SJCRH30 (cell line): Measurements from ENCODE around the gene MBOAT2. TPM values are rescaled to one million over a fixed set of nuclear protein-coding genes. Genes with fewer than 3 reads are reported as not detected.
"Not testable (repeated sequence)": the region's sequence is repeated elsewhere in the genome, so short reads cannot be mapped to it uniquely, and the experiment has no call there.

Experiments used
- DNase-seq, 2 experiments: peaks; one replicate each; pipeline ENCODE4 v3.0.0-alpha.2; 2015 to 2020
- H3K27ac ChIP-seq: fragments of 250-450 bp; sonication (Bioruptor Pico); 2 replicates; pipeline ENCODE4 v1.5.1; 2020; ENCODE audit warnings: mild to moderate bottlenecking, moderate library complexity
- H3K27me3 ChIP-seq: fragments of 250-450 bp; sonication (Bioruptor Pico); 2 replicates; pipeline ENCODE4 v1.5.1; 2020; ENCODE audit warnings: mild to moderate bottlenecking, moderate library complexity
- H3K36me3 ChIP-seq: fragments of 250-450 bp; sonication (Bioruptor Pico); 2 replicates; pipeline ENCODE4 v1.5.1; 2020; ENCODE audit warnings: mild to moderate bottlenecking, moderate library complexity
- H3K4me1 ChIP-seq: fragments of 250-450 bp; sonication (Bioruptor Pico); 2 replicates; pipeline ENCODE4 v1.5.1; 2020; ENCODE audit warnings: mild to moderate bottlenecking, moderate library complexity
- H3K4me3 ChIP-seq: fragments of 250-450 bp; sonication (Bioruptor Pico); 2 replicates; pipeline ENCODE4 v1.5.1; 2020; ENCODE audit warnings: mild to moderate bottlenecking, moderate library complexity
- H3K9me3 ChIP-seq: fragments of 250-450 bp; sonication (Bioruptor Pico); replicated peaks from 2 replicates; pipeline ENCODE4 v1.5.1; 2020; ENCODE audit warnings: mild to moderate bottlenecking, moderate library complexity
- total RNA-seq: library from RNA; depleted of rRNA; stranded (reverse); fragments of >200 nt; shearing (Covaris generic); gene quantifications from 2 replicates; pipeline ENCODE4 v1.2.3, GENCODE V29; 2014

Gene MBOAT2
- total RNA-seq, 1 experiment from 2014 or later, result 36.0 TPM

DNA sequence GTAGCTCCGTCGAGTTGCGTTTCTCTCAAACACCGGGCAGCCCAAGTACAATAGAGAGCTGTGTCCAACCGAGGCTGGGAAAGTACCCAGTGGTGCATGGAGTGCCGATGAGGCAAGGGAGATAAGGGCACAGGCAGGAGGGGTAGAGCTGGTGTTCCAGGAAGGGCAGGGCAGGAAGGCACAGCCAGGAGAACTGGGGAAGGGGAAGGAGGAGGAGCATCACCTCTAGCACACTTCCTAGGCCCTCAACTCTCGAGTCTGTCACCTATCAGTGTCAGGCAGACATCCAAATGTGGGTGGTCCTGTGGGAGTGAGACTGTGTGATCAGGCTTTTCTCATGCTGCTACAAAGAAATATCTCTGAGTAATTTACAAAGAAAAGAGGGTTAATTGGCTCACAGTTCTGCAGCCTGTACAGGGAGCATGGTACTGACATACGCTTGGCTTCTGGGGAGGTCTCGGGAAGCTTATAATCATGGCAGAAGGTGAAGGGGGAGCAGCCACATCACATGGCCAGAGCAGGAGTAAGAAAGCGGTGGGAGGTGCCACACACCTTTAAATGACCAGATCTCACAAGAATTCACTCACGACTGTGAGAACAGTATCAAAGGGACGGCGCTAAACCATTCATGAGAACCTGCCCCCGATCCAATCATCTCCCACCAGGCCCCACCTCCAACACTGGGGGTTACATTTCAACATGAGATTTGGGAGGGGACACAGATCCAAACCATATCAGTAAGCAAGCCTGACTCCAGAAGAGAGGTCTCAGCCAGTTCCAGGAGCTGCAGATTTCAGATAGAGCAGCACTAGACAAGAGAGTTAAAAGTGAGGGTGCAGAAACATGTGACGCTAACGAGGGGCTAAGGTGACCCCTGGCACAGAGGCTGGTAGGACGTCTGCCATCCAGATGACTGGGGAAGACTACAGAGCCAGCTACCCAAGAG lies 75.7 kb downstream of the MBOAT2 start:
- Histone ChIP-seq H3K27me3 (no peaks in the 10 kb centered on the region), H3K4me1 (no peaks in the 10 kb centered on the region), H3K4me3 (no peak overlapping the region), H3K27ac (no peak overlapping the region), H3K9me3 (no peaks in the 10 kb centered on the region), H3K36me3 (peaks cover 4% of the 10 kb centered on the region; the same call in 1 of the 2 replicates)
- DNase-seq, result no peak

DNA sequence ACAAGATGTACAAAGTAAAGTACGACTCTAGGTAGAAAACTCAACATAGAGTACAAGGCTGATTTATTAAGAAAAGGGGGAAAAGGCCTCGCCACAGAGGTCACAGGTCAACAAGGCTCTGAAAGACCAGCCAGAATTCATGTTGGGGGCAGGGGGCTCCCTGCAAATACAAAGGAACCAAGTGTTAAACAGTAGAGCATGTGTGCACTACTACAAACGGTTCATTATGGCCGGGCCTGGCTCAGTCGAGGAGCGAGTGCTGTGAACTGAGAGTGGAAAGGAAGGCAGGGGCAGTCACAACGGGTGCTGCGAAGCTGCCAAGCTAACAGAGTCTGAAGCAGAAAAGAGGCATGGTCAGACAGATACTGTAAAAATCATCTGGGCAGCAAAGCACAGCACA lies 77.1 kb downstream of the MBOAT2 start:
- no peaks in the 10 kb centered on the region for H3K9me3 ChIP-seq
- no peaks in the 10 kb centered on the region for H3K27me3 ChIP-seq
- no peak overlapping the region for H3K27ac ChIP-seq
- no peaks in the 10 kb centered on the region for H3K4me1 ChIP-seq
- H3K36me3 ChIP-seq, result peaks cover 4% of the 10 kb centered on the region; the same call in 1 of the 2 replicates
- no peak overlapping the region for H3K4me3 ChIP-seq
- DNase-seq, result no peak

DNA sequence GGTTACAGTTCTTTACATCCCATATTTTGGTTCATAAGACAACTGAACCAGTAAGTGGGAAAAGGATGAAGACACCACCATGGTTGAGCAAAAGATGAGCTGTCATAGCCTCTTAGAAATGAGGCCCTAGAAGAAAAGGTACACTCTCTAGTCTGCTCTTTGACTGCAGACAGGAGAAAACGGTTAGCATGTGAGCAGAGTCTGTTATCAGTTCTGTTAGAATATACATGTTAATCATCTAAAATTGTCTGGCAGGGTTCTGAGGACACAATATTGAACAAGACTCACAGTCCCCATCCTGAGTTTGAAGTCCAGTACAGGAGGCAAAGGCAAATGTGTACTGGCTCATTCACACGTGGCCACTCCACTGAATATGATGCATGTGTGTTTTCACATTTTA lies 78.1 kb downstream of the MBOAT2 start:
- Histone ChIP-seq H3K4me1 (no peaks in the 10 kb centered on the region), H3K36me3 (peaks cover 4% of the 10 kb centered on the region; the same call in 1 of the 2 replicates), H3K27ac (no peak overlapping the region), H3K27me3 (no peaks in the 10 kb centered on the region), H3K4me3 (no peak overlapping the region), H3K9me3 (no peaks in the 10 kb centered on the region)
- no peak for DNase-seq

DNA sequence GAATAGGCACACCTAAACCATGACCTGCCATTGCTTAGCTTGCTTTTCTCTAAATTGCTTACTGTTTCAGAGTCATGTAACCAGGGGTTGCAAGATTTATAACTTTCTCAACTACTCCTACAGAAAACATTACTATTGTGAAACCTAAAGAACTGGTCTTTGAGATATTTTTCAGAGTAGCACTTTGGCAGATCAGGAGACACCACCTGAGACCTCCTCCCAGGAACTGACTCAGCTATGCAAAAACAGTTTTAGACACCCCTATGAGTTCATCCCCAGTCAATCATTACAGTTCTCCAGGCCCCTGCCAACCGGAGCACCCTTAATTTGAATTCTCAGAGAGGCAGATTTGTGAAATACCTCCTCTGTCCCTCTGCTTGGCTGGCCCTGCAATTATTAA lies 80.3 kb downstream of the MBOAT2 start:
- Histone ChIP-seq H3K36me3 (peaks cover 4% of the 10 kb centered on the region; the same call in 1 of the 2 replicates), H3K27ac (no peak overlapping the region), H3K27me3 (no peaks in the 10 kb centered on the region), H3K4me3 (no peak overlapping the region), H3K9me3 (no peaks in the 10 kb centered on the region), H3K4me1 (no peaks in the 10 kb centered on the region)
- no peak for DNase-seq

DNA sequence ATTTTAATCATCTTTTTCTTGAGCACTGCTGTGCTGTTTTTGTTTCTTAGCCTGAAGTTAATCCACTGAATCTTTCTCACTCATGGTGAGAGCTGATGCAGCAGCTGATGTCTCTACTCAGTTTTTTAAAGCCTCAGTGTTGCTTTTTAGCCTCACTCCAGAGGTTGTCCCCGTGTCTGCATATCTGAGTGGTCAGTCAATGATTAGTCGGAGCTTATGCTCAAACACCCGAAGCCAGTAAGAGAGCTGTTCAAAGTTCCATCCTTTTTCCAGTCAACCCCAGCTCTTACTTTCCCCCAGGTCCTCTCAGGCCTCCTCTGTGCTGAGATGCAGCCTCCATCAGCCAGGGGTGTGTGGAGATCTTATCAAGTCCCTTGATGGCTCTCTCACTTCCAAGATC lies 81.1 kb downstream of the MBOAT2 start:
- H3K4me3 ChIP-seq, result no peak overlapping the region
- no peak overlapping the region for H3K27ac ChIP-seq
- no peaks in the 10 kb centered on the region for H3K4me1 ChIP-seq
- H3K9me3 ChIP-seq, result no peaks in the 10 kb centered on the region
- DNase-seq, result no peak
- no peaks in the 10 kb centered on the region for H3K27me3 ChIP-seq
- peaks cover 4% of the 10 kb centered on the region; the same call in 1 of the 2 replicates for H3K36me3 ChIP-seq

DNA sequence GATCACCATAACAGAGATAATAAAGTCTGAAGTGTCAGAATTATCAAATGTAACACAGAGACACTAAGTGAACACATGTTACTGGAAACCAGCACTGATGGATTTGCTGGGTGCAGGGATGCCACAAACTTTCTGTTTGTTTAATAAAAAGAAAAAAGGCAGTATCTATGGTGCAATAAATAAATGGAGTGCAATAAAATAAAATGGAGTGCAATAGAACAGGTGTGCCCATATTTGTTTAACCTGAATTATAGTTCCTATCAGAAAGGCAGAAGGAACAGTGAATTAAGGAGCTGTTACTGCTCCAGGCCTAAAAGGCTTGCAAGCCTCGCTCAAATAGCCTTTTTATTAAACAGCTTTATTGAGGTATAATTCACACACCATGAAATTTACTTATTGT lies 85.1 kb downstream of the MBOAT2 start:
- Histone ChIP-seq H3K4me1 (no peaks in the 10 kb centered on the region), H3K36me3 (no peaks in the 10 kb centered on the region), H3K9me3 (0 out of 2 replicates have a peak, but pooled peaks cover 4% of the 10 kb centered on the region), H3K27me3 (no peaks in the 10 kb centered on the region), H3K4me3 (no peak overlapping the region), H3K27ac (no peak overlapping the region)
- no peak for DNase-seq

DNA sequence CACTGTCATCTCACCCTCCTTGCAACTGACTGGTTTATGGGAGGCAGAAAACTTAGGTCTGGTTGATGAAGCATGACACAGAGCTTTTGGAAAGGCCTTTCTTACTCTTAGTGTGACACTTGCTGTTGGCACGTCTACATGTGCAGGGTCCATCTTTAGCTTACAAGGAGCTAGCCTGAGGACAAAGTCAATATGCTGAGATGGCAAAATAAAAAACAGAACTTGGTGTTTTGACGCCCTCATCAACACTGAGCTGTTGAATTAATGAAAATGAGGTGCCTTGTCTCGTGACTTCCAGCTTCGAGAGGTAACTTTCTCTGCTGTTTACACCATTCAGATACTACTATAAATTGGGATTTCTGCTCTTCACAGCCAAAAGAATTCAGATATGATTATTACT lies 87.5 kb downstream of the MBOAT2 start:
- DNase-seq, result no peak
- Histone ChIP-seq H3K9me3 (peaks cover 7% of the 10 kb centered on the region; the same call in 1 of the 2 replicates), H3K27ac (no peak overlapping the region), H3K4me1 (no peaks in the 10 kb centered on the region), H3K4me3 (no peak overlapping the region), H3K36me3 (no peaks in the 10 kb centered on the region), H3K27me3 (no peaks in the 10 kb centered on the region)

DNA sequence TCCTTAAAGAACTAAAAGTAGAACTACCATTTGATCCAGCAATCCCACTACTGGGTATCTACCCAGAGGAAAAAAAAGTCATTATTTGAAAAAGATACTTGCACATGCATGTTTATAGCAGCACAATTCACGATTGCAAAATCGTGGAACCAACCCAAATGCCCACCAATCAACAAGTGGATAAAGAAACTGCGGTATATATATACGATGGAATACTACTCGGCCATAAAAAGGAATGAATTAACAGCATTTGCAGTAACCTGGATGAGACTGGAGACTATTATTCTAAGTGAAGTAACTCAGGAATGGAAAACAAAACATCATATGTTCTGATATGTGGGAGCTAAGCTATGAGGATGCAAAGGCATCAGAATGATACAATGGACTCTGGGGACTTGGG lies 89.7 kb downstream of the MBOAT2 start:
- not testable (repeated sequence) for H3K4me1 ChIP-seq, H3K27ac ChIP-seq, H3K27me3 ChIP-seq, DNase-seq, H3K9me3 ChIP-seq, H3K4me3 ChIP-seq, H3K36me3 ChIP-seq

DNA sequence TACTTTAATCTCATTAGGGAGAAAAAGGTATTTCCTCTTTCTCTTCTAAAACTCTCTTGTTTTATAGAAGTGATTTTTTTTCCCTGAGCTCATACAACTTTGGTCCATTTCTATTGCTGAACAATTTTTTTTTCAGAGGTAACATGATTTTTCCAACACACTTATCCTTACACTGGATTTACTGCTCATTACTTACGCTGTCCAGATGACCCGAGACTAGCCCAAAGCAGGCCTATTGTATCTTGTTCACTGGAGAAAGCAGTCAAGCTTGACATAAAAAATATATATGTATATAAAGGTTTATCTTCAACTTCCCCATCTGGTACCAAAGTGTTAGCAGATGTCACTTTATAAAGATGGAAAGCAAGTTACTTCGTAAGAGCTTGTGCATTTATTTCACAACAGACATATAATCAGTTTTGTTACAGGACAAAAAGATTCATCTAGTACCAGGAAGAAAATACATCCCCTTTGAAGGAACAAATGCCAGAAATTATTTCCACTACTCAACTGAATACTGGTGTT lies 95.7 kb downstream of the MBOAT2 start:
- no peaks in the 10 kb centered on the region for H3K27me3 ChIP-seq
- H3K4me3 ChIP-seq, result no peak overlapping the region
- no peak overlapping the region for H3K27ac ChIP-seq
- H3K36me3 ChIP-seq, result peaks cover 2% of the 10 kb centered on the region; the same call in 1 of the 2 replicates
- no peak for DNase-seq
- H3K9me3 ChIP-seq, result peaks cover 5% of the 10 kb centered on the region
- H3K4me1 ChIP-seq, result no peaks in the 10 kb centered on the region

DNA sequence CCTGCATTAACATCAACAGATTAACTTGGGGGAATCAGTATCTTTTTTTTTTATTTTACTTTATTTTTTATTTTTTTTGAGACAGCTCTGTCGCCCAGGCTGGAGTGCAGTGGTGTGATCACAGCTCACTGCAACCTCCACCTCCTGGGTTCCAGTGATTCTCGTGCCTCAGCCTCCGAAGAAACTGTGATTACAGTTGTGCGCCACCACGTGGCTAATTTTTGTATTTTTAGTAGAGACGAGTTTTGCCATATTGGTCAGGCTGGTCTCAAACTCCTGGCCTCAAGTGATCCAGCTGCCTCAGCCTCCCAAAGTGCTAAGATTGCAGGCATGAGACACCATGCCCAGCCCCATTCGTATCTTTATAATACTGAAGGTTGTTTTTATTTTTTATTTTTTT lies 99.6 kb downstream of the MBOAT2 start:
- not testable (repeated sequence) for H3K27me3 ChIP-seq, H3K4me1 ChIP-seq, H3K9me3 ChIP-seq, H3K4me3 ChIP-seq, H3K27ac ChIP-seq, H3K36me3 ChIP-seq, DNase-seq

DNA sequence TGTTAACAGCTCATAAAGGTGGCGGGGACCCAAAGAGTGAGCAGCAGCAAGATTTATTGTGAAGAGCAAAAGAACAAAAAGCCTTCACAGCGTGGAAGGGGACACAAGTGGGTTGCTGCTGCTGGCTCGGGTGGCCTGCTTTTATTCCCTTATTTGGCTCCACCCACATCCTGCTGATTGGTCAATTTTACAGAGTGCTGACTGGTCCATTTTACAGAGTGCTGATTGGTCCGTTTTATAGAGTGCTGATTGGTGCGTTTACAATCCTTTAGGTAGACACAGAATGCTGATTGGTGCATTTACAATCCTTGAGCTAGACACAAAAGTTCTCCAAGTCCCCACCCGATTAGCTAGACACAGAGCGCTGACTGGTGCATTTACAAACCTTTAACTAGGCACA lies 100.7 kb downstream of the MBOAT2 start:
- not testable (repeated sequence) for H3K27me3 ChIP-seq, DNase-seq, H3K36me3 ChIP-seq, H3K9me3 ChIP-seq, H3K4me3 ChIP-seq, H3K4me1 ChIP-seq, H3K27ac ChIP-seq

DNA sequence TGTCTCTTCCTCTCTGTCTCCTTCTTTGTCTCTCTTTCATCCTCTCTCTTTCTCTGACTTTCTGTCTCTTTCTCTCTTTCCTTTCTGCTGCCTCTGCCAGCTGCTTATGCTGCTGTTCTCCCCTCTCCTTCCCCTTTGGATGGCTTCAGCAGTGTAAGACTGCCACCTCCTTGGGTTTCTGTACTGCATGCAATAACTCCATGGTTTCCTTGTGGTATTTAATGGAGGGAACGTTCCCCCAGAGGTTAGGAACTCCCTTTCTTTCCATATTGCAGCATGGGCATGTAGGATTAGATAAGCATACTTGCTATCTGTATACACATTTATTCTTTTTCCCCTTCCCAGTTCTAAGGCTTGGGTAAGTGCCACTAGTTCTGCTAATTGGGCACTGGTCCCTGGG lies 106.3 kb downstream of the MBOAT2 start:
- not testable (repeated sequence) for H3K4me1 ChIP-seq, H3K4me3 ChIP-seq, H3K9me3 ChIP-seq, H3K27ac ChIP-seq, H3K36me3 ChIP-seq, DNase-seq, H3K27me3 ChIP-seq

DNA sequence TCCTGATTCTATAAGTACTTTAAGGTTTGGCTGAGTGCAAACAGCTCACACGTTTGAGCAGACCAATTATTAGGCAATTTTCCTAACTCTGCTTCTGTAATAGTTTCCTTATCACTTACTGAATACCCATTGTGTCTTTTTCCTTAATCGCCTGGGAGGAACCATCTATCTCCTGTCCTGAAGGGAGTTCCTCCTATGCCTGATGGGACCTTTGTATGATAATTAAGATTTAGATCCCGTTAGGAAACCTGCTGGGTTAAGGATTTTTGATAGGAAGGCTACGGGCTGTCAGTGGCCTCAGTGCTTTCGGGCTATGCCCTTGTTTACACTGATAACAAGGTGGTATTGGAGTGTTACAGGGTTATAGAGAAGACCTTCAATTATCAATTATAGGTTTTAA lies 106.8 kb downstream of the MBOAT2 start:
- not testable (repeated sequence) for H3K27me3 ChIP-seq, H3K9me3 ChIP-seq, H3K27ac ChIP-seq, DNase-seq, H3K4me3 ChIP-seq, H3K36me3 ChIP-seq, H3K4me1 ChIP-seq

DNA sequence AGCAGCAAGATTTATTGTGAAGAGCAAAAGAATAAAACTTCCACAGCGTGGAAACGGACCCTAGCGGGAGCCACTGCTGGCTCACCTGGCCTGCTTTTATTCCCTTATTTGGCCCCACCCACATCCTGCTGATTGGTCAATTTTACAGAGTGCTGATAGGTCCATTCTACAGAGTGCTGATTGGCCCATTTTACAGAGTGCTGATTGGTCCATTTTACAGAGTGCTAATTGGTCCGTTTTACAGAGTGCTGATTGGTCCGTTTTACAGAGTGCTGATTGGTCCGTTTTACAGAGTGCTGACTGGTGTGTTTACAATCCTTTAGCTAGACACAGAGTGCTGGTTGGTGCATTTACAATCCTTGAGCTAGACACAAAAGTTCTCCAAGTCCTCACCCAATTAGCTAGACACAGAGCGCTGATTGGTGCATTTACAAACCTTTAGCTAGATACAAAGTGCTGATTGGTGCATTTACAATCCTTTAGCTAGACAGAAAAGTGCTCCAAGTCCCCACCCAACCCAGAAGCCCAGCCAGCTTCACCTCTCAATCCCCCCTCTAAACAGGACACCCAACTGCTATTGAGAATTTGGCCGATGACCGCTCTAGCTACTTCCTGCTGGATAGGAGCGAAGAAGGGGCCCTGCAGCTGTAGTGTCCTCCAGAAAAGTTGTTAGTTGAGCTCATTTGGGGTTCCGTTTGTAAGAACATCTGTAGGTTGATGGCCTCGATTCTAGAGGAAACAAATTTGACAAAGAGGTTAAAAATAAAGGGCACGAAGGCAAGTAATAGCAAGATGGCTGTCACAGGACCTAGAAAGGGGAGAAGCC lies 108.2 kb downstream of the MBOAT2 start:
- H3K27me3 ChIP-seq, H3K36me3 ChIP-seq, DNase-seq, H3K4me1 ChIP-seq, H3K27ac ChIP-seq, H3K4me3 ChIP-seq, H3K9me3 ChIP-seq: not testable (repeated sequence)
